Liver (tissue), 9 donors: ENCODE data around the gene BRICD5. TPM values are rescaled to one million over a fixed set of nuclear protein-coding genes. Genes with fewer than 3 reads are reported as not detected.

Experiments
- DNase-seq: peaks from one replicate; pipeline ENCODE4 v3.0.0-alpha.2; 2017; ENCODE audit warnings: low spot score
- H3K27ac ChIP-seq, 2 donors: one replicate each; pipeline ENCODE4 v1.7.0; 2013; ENCODE audit warnings: inconsistent platforms in 2 of 2, low read length in 2 of 2, control low read depth in 1 of 2, low read depth in 1 of 2, mild to moderate bottlenecking in 1 of 2
- H3K27me3 ChIP-seq, 4 donors: one replicate each; pipeline versions ENCODE4 v1.6.1 to v1.7.0; 2013; ENCODE audit warnings: low read length in 3 of 4, inconsistent platforms in 1 of 4, mild to moderate bottlenecking in 1 of 4, moderate library complexity in 1 of 4; ENCODE audit not compliant: control insufficient read depth in 4 of 4, insufficient read depth in 4 of 4
- H3K36me3 ChIP-seq, 4 donors: one replicate each; pipeline versions ENCODE4 v1.6.1 to v1.7.0; 2013; ENCODE audit warnings: low read length in 3 of 4, mild to moderate bottlenecking in 3 of 4, low read depth in 1 of 4, moderate library complexity in 1 of 4; ENCODE audit not compliant: control insufficient read depth in 4 of 4, insufficient read depth in 3 of 4
- H3K4me1 ChIP-seq, 4 donors: one replicate each; pipeline versions ENCODE4 v1.6.1 to v1.7.0; 2013; ENCODE audit warnings: low read length in 3 of 4, mild to moderate bottlenecking in 3 of 4, moderate library complexity in 1 of 4; ENCODE audit not compliant: control insufficient read depth in 4 of 4, insufficient read depth in 4 of 4
- H3K4me3 ChIP-seq, 3 donors: one replicate each; pipeline versions ENCODE4 v1.6.1 to v1.7.0; 2013; ENCODE audit warnings: low read length in 3 of 3, control low read depth in 1 of 3, low read depth in 1 of 3, mild to moderate bottlenecking in 1 of 3
- H3K9ac ChIP-seq, 2 donors: one replicate each; pipeline ENCODE4 v1.7.0; 2013; ENCODE audit warnings: low read length in 2 of 2, mild to moderate bottlenecking in 2 of 2, moderate library complexity in 2 of 2, control low read depth in 1 of 2, low read depth in 1 of 2
- H3K9me3 ChIP-seq, 4 donors: one replicate each; pipeline versions ENCODE4 v1.6.1 to v1.7.0; 2013; ENCODE audit warnings: low read length in 3 of 4; ENCODE audit not compliant: control insufficient read depth in 4 of 4
- FOXA1 ChIP-seq: IDR thresholded peaks from 2 replicates; pipeline ENCODE4 v1.6.1; 2016; ENCODE audit warnings: antibody characterized with exemption
- HNF4A ChIP-seq, 2 donors: conservative IDR thresholded peaks; 2 replicates each; pipeline ENCODE4 v1.6.1; 2016; ENCODE audit warnings: antibody characterized with exemption in 2 of 2, mild to moderate bottlenecking in 2 of 2
- HNF4G ChIP-seq: IDR thresholded peaks from 2 replicates; pipeline ENCODE4 v1.6.1; 2016; ENCODE audit warnings: antibody characterized with exemption
- JUND ChIP-seq, 2 donors: IDR thresholded peaks; 2 replicates each; pipeline ENCODE4 v1.6.1; 2016; ENCODE audit warnings: antibody characterized with exemption in 2 of 2
- NR2F2 ChIP-seq: IDR thresholded peaks from 2 replicates; pipeline ENCODE4 v1.6.1; 2016; ENCODE audit warnings: antibody characterized with exemption
- RAD21 ChIP-seq, 2 donors: IDR thresholded peaks; 2 replicates each; pipeline ENCODE4 v1.6.1; 2016; ENCODE audit warnings: antibody characterized with exemption in 2 of 2, mild to moderate bottlenecking in 2 of 2
- RXRA ChIP-seq, 2 donors: IDR thresholded peaks; 2 replicates each; pipeline ENCODE4 v1.6.1; 2017 to 2018; ENCODE audit warnings: antibody characterized with exemption in 2 of 2, mild to moderate bottlenecking in 1 of 2
- SP1 ChIP-seq: IDR thresholded peaks from 2 replicates; pipeline ENCODE4 v1.6.1; 2018; ENCODE audit warnings: antibody characterized with exemption, mild to moderate bottlenecking
- TAF1 ChIP-seq: conservative IDR thresholded peaks from 2 replicates; pipeline ENCODE4 v1.6.1; 2016; ENCODE audit warnings: antibody characterized with exemption, mild to moderate bottlenecking
- YY1 ChIP-seq: IDR thresholded peaks from 2 replicates; pipeline ENCODE4 v1.6.1; 2016; ENCODE audit warnings: antibody characterized with exemption, mild to moderate bottlenecking
- WGBS: extraction: QIAGEN DNeasy Blood & Tissue Kit; methylation state at CpG from one replicate; pipeline ENCODE4 v1.1.7; 2013; 5-methylcytosine and 5-hydroxymethylcytosine counted together
- polyA plus RNA-seq, 2 donors: library from polyadenylated mRNA; stranded (reverse) in 1 of 2; unstranded in 1 of 2; fragments of 200-250 nt in 1 of 2; fragments of >200 nt in 1 of 2; fragmentation: Nextera tagmentation in 1 of 2; extraction: Ambion mirVana in 1 of 2; gene quantifications; one replicate each; pipeline versions ENCODE4 v1.2.1 to v1.2.3, GENCODE V29; 2013 to 2015
- total RNA-seq, 2 donors: library from RNA; depleted of rRNA; stranded (reverse); fragments of >200 nt; gene quantifications; one replicate each; pipeline ENCODE4 v1.2.3, GENCODE V29; 2014
- TF ChIP-seq, protein P1 (sequence below): IDR thresholded peaks from 2 replicates; pipeline ENCODE4 v1.6.1; 2016; ENCODE audit warnings: antibody characterized with exemption
- TF ChIP-seq, protein P2 (sequence below): IDR thresholded peaks from 2 replicates; pipeline ENCODE4 v1.6.1; 2016; ENCODE audit warnings: antibody characterized with exemption, mild to moderate bottlenecking
- TF ChIP-seq, protein P3 (sequence below): IDR thresholded peaks from 2 replicates; pipeline ENCODE4 v1.6.1; 2016; ENCODE audit warnings: antibody characterized with exemption
- TF ChIP-seq, protein P4 (sequence below): fragments of 150-350 bp; IDR thresholded peaks from 2 replicates; pipeline ENCODE4 v1.5.1; 2017; ENCODE audit warnings: improper control_type of control experiment, low read depth, low read length; ENCODE audit not compliant: missing input control
- TF ChIP-seq, protein P5 (sequence below): IDR thresholded peaks from 2 replicates; pipeline ENCODE4 v1.6.1; 2016; ENCODE audit warnings: antibody characterized with exemption
- donor health status: healthy.
- donor health status: healthy.
- donor health status: healthy.
- donor health status: healthy.
- donor health status: healthy.

BRICD5 gene
- total and polyA plus RNA-seq, 4 donors = 0.26 to 1.9 (median 1.4) TPM

DNA sequence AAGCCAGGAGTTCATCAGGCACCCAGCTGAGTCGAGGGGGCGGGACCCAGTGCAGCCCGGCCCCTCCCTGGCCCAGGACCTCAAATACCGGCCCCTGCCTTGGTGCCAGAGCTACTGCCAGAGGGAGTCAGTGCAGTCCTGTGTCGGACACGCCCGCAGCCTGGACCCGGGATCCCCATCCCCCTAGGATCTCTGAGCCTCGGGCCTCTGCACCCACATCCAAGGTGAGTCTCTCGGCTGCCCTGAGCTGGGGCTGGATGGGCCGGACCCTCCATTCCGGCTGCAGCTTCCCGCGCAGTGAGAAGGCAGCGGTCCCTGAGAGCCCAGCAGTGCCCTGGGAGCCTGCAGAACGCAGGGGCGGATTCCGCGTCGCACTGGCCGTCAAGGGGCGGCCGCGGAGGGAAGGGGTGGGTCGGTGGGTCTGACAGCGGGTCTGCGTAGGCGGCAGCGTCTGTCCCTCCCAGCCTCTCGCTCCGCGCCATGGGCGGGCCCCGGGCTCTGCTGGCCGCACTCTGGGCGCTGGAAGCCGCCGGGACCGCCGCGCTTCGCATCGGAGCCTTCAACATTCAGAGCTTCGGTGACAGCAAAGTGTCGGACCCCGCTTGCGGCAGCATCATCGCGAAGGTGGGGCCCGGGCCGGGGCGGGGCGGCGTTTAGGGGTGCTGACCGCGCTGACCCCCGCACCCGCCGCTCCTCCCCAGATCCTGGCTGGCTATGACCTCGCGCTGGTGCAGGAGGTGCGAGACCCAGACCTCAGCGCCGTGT, 25.9 kb upstream of the BRICD5 start, which contains the start of gene DNASE1L2:
DNASE1L2 (plus strand) TSS at position 108 of the 765 bp plus-strand sequence; CDS start at position 481, 373 bp downstream.
- H3K36me3 ChIP-seq = peaks cover 0 to 41% (median 19%) of the 10 kb centered on the region in 4 donors
- H3K27me3 ChIP-seq = no peaks in the 10 kb centered on the region
- TF ChIP-seq NR2F2 = no peak
- TF ChIP-seq, protein P1, sequence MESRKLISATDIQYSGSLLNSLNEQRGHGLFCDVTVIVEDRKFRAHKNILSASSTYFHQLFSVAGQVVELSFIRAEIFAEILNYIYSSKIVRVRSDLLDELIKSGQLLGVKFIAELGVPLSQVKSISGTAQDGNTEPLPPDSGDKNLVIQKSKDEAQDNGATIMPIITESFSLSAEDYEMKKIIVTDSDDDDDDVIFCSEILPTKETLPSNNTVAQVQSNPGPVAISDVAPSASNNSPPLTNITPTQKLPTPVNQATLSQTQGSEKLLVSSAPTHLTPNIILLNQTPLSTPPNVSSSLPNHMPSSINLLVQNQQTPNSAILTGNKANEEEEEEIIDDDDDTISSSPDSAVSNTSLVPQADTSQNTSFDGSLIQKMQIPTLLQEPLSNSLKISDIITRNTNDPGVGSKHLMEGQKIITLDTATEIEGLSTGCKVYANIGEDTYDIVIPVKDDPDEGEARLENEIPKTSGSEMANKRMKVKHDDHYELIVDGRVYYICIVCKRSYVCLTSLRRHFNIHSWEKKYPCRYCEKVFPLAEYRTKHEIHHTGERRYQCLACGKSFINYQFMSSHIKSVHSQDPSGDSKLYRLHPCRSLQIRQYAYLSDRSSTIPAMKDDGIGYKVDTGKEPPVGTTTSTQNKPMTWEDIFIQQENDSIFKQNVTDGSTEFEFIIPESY = no peak
- no peak within 1 kb of the TSS for H3K27ac ChIP-seq
- DNase-seq = no peak
- no peaks in the 10 kb centered on the region for H3K9me3 ChIP-seq
- WGBS = 10% methylated on average over 64 of the region's 64 CpGs
- no peak within 1 kb of the TSS for H3K4me3 ChIP-seq
- no peak within 1 kb of the TSS for H3K9ac ChIP-seq
- peaks cover 0 to 14% (median 11%) of the 10 kb centered on the region in 4 donors for H3K4me1 ChIP-seq

DNA sequence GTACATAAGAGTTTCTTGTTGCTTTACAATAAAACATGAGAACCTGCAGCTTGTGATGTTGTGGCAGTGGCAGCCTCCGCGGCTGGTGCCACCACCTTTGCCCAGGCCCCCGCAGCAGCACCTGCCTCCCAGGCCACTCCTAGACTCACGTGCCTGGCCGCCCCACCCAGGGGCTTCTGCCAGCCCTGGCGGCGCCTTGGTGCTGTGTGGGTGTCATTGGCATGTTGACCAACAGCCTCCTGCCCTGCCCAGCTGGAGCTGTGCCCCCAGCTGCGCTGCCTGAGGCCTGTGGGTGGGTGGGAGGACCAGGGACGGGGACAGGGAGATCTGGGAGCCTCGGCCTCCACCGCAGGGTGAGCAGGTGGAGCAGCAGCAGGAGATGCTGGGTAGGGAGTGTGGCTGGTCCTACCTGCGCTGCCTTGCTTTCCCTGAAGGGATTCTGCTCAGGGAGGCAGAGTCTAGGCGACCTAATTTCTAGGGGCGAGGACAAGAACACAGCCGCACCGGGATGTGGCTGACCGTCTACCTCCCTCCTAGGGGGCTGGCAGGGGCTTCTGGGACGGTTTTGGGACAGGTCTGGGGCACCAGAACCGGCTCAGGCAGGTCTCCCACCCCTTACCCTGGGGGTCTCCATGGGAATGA, 25.2 kb upstream of the BRICD5 start:
- Histone ChIP-seq H3K27me3 (no peaks in the 10 kb centered on the region), H3K9me3 (no peaks in the 10 kb centered on the region), H3K27ac (no peak overlapping the region), H3K4me1 (peaks cover 0 to 14% (median 11%) of the 10 kb centered on the region in 4 donors), H3K36me3 (peaks cover 0 to 48% (median 22%) of the 10 kb centered on the region in 4 donors), H3K4me3 (no peak overlapping the region), H3K9ac (no peak overlapping the region)
- WGBS = 59% methylated on average over 19 of the region's 19 CpGs
- DNase-seq = no peak
- TF ChIP-seq HNF4A (conservative IDR thresholded peaks at IDR 0.05) = no peak
- no peak for TF ChIP-seq SP1
- no peak for TF ChIP-seq RAD21 (IDR thresholded peaks at IDR 0.05)
- TF ChIP-seq FOXA1 = no peak
- no peak for TF ChIP-seq RXRA (IDR thresholded peaks at IDR 0.05)
- TF ChIP-seq, protein P2, sequence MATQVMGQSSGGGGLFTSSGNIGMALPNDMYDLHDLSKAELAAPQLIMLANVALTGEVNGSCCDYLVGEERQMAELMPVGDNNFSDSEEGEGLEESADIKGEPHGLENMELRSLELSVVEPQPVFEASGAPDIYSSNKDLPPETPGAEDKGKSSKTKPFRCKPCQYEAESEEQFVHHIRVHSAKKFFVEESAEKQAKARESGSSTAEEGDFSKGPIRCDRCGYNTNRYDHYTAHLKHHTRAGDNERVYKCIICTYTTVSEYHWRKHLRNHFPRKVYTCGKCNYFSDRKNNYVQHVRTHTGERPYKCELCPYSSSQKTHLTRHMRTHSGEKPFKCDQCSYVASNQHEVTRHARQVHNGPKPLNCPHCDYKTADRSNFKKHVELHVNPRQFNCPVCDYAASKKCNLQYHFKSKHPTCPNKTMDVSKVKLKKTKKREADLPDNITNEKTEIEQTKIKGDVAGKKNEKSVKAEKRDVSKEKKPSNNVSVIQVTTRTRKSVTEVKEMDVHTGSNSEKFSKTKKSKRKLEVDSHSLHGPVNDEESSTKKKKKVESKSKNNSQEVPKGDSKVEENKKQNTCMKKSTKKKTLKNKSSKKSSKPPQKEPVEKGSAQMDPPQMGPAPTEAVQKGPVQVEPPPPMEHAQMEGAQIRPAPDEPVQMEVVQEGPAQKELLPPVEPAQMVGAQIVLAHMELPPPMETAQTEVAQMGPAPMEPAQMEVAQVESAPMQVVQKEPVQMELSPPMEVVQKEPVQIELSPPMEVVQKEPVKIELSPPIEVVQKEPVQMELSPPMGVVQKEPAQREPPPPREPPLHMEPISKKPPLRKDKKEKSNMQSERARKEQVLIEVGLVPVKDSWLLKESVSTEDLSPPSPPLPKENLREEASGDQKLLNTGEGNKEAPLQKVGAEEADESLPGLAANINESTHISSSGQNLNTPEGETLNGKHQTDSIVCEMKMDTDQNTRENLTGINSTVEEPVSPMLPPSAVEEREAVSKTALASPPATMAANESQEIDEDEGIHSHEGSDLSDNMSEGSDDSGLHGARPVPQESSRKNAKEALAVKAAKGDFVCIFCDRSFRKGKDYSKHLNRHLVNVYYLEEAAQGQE = no peak

DNA sequence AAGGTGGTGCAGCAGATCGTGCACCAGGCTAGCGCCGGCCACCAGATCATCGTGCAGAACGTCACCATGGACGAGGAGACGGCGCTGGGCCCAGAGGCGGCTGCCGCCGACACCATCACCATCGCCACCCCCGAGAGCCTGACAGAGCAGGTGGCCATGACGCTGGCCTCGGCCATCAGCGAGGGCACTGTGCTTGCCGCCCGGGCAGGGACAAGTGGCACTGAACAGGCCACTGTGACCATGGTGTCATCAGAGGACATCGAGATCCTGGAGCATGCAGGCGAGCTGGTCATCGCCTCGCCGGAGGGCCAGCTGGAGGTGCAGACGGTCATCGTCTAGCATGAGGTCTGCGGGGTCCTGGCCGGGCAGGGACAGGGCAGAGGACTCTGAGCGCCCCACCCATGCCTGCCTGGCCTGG, 24.6 kb upstream of the BRICD5 start:
- no peak overlapping the region for H3K9ac ChIP-seq
- no peak overlapping the region for H3K27ac ChIP-seq
- H3K4me1 ChIP-seq = peaks cover 0 to 14% (median 11%) of the 10 kb centered on the region in 4 donors
- no peaks in the 10 kb centered on the region for H3K27me3 ChIP-seq
- H3K9me3 ChIP-seq = no peaks in the 10 kb centered on the region
- DNase-seq = no peak
- WGBS = 95% methylated on average over 28 of the region's 28 CpGs
- no peak overlapping the region for H3K4me3 ChIP-seq
- peaks cover 0 to 51% (median 25%) of the 10 kb centered on the region in 4 donors for H3K36me3 ChIP-seq
- TF ChIP-seq, protein P3, sequence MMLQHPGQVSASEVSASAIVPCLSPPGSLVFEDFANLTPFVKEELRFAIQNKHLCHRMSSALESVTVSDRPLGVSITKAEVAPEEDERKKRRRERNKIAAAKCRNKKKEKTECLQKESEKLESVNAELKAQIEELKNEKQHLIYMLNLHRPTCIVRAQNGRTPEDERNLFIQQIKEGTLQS = no peak
- TF ChIP-seq, protein P4, sequence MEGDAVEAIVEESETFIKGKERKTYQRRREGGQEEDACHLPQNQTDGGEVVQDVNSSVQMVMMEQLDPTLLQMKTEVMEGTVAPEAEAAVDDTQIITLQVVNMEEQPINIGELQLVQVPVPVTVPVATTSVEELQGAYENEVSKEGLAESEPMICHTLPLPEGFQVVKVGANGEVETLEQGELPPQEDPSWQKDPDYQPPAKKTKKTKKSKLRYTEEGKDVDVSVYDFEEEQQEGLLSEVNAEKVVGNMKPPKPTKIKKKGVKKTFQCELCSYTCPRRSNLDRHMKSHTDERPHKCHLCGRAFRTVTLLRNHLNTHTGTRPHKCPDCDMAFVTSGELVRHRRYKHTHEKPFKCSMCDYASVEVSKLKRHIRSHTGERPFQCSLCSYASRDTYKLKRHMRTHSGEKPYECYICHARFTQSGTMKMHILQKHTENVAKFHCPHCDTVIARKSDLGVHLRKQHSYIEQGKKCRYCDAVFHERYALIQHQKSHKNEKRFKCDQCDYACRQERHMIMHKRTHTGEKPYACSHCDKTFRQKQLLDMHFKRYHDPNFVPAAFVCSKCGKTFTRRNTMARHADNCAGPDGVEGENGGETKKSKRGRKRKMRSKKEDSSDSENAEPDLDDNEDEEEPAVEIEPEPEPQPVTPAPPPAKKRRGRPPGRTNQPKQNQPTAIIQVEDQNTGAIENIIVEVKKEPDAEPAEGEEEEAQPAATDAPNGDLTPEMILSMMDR = no peak
- no peak for TF ChIP-seq RXRA (IDR thresholded peaks at IDR 0.05)
- no peak for TF ChIP-seq JUND (IDR thresholded peaks at IDR 0.05)
- no peak for TF ChIP-seq SP1
- no peak for TF ChIP-seq TAF1
- TF ChIP-seq, protein P1 = no peak
- TF ChIP-seq YY1 = no peak
- TF ChIP-seq, protein P5, sequence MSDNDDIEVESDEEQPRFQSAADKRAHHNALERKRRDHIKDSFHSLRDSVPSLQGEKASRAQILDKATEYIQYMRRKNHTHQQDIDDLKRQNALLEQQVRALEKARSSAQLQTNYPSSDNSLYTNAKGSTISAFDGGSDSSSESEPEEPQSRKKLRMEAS = no peak
- TF ChIP-seq HNF4G = no peak
- no peak for TF ChIP-seq RAD21 (IDR thresholded peaks at IDR 0.05)
